Measurements from ENCODE around the gene RPL38. TPM values are rescaled to one million over a fixed set of nuclear protein-coding genes. Genes with fewer than 3 reads are reported as not detected.

RPL38 gene
- total RNA-seq, 4 donors from 2014 or later = 224 to 564 (median 403) TPM

DNA sequence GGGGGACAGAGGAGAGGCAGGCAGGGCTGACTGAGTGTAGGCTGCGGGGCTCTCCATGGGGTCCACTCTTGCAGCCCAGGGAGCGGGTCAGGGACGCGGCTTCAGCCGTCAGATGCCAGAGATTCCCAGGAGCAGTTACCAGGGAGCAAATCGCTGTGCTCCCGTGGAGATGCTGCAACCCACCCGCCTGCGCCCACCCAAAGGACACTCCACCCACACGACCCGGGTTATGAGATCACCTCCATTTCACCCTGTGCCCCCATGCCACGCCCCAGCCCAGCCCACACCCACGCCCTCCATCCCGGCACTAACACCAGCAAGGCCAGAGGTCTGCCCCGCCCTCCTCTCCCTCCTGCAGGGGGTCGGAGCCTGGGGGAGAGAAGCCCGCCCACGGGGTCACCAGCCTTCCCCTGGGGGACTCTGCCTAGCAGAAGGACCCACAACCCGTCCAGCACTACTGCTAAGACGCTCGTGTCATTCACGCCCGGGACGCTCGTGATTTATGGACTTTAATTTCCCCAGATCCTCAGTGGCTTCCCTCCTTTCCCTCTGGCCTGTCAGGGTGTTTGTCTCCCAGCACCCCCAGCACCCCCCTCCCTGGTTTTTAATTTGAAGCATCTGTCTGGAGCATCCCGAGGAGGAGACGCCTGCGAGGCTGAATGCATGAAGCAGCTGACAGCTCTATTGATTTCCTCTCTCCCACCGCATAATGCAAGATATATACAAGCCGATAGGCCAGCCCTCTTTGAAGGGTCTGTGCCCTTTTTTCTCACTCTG, 6.7 kb upstream of the RPL38 start:
- Histone ChIP-seq H3K36me3 (no peaks in the 10 kb centered on the region), H3K27me3 (peaks cover 0 to 90% (median 2%) of the 10 kb centered on the region in 4 donors), H3K9me3 (no peaks in the 10 kb centered on the region), H3K4me1 (peaks cover 0 to 43% (median 4%) of the 10 kb centered on the region in 3 donors), H3K27ac (no peak overlapping the region), H3K4me3 (no peak overlapping the region)
- WGBS, 2 donors = 44 to 56% methylated on average over 15 to 25 of the region's 30 CpGs
- no peak for TF ChIP-seq POLR2A (IDR thresholded peaks at IDR 0.05)
- TF ChIP-seq, protein P1, sequence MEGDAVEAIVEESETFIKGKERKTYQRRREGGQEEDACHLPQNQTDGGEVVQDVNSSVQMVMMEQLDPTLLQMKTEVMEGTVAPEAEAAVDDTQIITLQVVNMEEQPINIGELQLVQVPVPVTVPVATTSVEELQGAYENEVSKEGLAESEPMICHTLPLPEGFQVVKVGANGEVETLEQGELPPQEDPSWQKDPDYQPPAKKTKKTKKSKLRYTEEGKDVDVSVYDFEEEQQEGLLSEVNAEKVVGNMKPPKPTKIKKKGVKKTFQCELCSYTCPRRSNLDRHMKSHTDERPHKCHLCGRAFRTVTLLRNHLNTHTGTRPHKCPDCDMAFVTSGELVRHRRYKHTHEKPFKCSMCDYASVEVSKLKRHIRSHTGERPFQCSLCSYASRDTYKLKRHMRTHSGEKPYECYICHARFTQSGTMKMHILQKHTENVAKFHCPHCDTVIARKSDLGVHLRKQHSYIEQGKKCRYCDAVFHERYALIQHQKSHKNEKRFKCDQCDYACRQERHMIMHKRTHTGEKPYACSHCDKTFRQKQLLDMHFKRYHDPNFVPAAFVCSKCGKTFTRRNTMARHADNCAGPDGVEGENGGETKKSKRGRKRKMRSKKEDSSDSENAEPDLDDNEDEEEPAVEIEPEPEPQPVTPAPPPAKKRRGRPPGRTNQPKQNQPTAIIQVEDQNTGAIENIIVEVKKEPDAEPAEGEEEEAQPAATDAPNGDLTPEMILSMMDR (IDR thresholded peaks at IDR 0.05) = no peak
- DNase-seq = no peak
- intact Hi-C loops (cut with DNase I) = no loop called here

DNA sequence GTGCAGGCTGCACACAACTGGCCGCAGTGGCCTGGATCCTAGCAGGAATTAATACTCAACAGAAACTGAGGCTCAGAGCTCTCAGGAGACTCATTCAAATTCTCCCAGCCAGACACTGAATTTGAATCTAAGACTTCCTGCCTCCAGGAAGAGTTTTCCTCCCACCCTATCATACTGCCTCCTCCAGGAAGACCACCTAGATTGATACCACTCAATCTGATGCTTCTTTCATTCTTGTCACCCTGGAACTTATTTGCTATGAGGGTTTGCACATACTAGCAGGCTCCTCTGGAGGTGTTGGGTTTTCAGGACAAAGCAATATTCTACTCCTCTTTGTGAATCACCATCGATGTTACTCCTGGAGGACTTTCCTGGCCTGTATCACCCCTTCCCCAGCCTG, 5.7 kb upstream of the RPL38 start:
- H3K27me3 ChIP-seq = peaks cover 0 to 94% (median 2%) of the 10 kb centered on the region in 4 donors
- intact Hi-C loops (cut with DNase I) = no loop called here
- DNase-seq = no peak
- H3K4me1 ChIP-seq = peaks cover under 1 to 34% (median 4%) of the 10 kb centered on the region in 3 donors
- H3K9me3 ChIP-seq = no peaks in the 10 kb centered on the region
- H3K36me3 ChIP-seq = no peaks in the 10 kb centered on the region
- no peak for TF ChIP-seq POLR2A (IDR thresholded peaks at IDR 0.05)
- no peak overlapping the region for H3K27ac ChIP-seq
- 93 to 100% methylated on average over 2 of the region's 2 CpGs for WGBS, 2 donors
- H3K4me3 ChIP-seq = no peak overlapping the region

DNA sequence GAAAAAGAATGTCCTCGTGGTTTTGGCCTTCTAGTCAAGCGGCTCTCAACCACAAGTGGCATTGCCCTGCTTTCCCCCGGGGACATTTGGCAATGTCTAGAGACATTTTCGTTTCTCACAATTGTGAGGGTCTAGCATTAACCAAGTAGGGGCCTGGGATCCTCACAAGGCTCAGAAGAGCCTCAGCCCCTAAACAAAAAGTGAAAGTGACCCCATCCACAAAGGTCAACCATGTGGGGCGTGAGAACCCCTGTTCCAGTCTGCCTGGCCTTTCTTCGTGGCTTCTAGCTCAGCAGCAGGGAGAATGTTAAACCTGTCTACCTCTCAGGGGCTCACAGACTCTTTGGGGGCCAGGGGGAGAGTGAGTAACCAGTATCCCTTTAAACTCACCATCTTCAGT, 4.8 kb upstream of the RPL38 start:
- no peak for DNase-seq
- TF ChIP-seq POLR2A (IDR thresholded peaks at IDR 0.05) = no peak
- TF ChIP-seq, protein P1 (IDR thresholded peaks at IDR 0.05) = no peak
- Histone ChIP-seq H3K36me3 (no peaks in the 10 kb centered on the region), H3K9me3 (no peaks in the 10 kb centered on the region), H3K4me3 (no peak overlapping the region), H3K4me1 (peaks cover 5 to 31% (median 5%) of the 10 kb centered on the region in 3 donors), H3K27me3 (peaks cover 0 to 89% (median 2%) of the 10 kb centered on the region in 4 donors), H3K27ac (no peak overlapping the region)
- 34 to 53% methylated on average over 3 to 6 of the region's 6 CpGs for WGBS, 2 donors
- intact Hi-C loops (cut with DNase I) = no loop called here

DNA sequence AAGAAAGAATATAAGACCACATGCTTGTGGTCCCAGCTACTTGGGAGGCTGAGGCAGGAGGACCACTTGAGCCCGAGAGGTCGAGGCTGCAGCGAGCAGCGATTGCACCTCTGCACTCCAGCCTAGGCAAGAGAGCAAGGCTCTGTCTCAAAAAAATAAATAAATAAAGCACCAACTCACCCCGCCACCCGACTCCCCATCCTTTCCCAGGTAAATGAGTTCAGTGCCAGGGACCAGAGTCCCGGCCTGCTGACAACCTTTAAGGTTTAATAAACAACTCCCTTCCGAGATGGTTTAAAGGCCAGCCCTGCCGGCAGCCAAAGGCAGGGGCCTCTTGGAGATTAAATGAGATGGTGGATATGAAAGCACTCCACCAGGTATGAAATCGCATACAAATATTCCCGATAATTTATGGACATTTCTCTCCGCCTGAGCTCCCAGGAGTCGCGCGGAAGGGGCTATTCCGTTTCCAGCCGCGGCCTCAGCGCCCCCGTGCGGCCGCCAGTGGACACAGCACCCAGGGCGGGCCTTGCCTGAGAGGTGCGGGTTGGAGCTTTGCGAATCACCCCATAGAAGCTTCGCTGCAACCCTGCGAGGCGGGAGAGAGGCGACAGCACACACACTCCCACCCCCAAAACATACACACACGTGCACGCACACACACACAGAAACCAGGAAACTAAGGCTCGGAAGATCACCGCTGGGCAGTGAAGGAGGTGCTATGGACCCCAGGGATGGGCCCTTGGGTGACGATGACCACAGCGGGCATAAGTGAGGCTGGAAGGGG, 4.0 kb upstream of the RPL38 start:
- peak overlapping the region in 1 of 4 donors; percentile 39 for H3K4me3 ChIP-seq
- 29 to 46% methylated on average over 16 to 24 of the region's 35 CpGs for WGBS, 2 donors
- H3K9me3 ChIP-seq = no peaks in the 10 kb centered on the region

DNA sequence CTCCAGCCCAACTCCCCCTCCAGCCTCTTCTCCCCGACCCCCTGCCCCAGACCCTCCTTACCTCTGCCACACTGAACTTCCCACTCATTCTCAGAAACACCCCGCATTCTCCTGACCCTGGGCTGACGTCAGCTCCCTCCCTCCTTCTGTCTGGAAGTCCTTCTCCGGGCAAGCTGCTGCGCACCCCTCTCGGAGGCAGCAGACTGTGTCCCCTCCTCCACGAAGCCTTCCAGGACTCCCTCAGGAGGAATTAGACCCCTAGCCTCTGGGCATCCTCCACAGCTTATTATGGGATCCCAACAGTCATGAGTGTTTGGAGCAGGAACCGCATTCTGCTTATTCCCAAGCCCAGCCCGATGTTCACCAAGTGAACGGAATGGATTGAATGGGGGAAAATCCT, 3.4 kb upstream of the RPL38 start:
- TF ChIP-seq POLR2A (IDR thresholded peaks at IDR 0.05) = no peak
- TF ChIP-seq, protein P1 (IDR thresholded peaks at IDR 0.05) = no peak
- no peaks in the 10 kb centered on the region for H3K9me3 ChIP-seq
- DNase-seq = no peak
- peaks cover 0 to 5% (median 0%) of the 10 kb centered on the region in 3 donors for H3K36me3 ChIP-seq
- H3K4me3 ChIP-seq = no peak overlapping the region
- no peak overlapping the region for H3K27ac ChIP-seq
- H3K27me3 ChIP-seq = peaks cover 0 to 77% (median 2%) of the 10 kb centered on the region in 4 donors
- peaks cover 11 to 29% (median 12%) of the 10 kb centered on the region in 3 donors for H3K4me1 ChIP-seq
- WGBS, 2 donors = 53 to 87% methylated on average over 9 of the region's 10 CpGs
- intact Hi-C loops (cut with DNase I) = no loop called here

More for the DNA sequence above, 4.0 kb upstream of the RPL38 start:
- TF ChIP-seq POLR2A (IDR thresholded peaks at IDR 0.05) = no peak
- TF ChIP-seq, protein P1 (IDR thresholded peaks at IDR 0.05) = peak; percentile 77 to 98 (median 92)
- DNase-seq = no peak
- no peak overlapping the region for H3K27ac ChIP-seq
- H3K36me3 ChIP-seq = no peaks in the 10 kb centered on the region
- intact Hi-C loops (cut with DNase I) = no loop called here
- H3K27me3 ChIP-seq = peaks cover 0 to 83% (median 2%) of the 10 kb centered on the region in 4 donors
- peaks cover 5 to 29% (median 6%) of the 10 kb centered on the region in 3 donors for H3K4me1 ChIP-seq

Measured in esophagus squamous epithelium (tissue), 5 donors.